ENCODE measurements around the gene TLE4.
"Not testable (repeated sequence)": the region's sequence is repeated elsewhere in the genome, so short reads cannot be mapped to it uniquely, and the experiment has no call there.

TLE4 gene

GRCh38 chr9:79629721-79630120 is 58.0 kb downstream of the TLE4 start:
- TF ChIP-seq ZNF274 (IDR thresholded peaks at IDR 0.05; ENCODE audit: low read depth, low read length) = no peak
- H3K4me3 ChIP-seq (ENCODE audit: low read length) = no peak overlapping the region

- no peak for TF ChIP-seq ZNF274 (IDR thresholded peaks at IDR 0.05; ENCODE audit: low read depth, low read length)
Measured at GRCh38 chr9:79630521-79631403, 59.0 kb downstream of the TLE4 start.

GRCh38 chr9:79632060-79632459 is 60.3 kb downstream of the TLE4 start:
- TF ChIP-seq ZNF274 (IDR thresholded peaks at IDR 0.05; ENCODE audit: low read depth, low read length) = no peak
- H3K4me3 ChIP-seq (ENCODE audit: low read length) = no peak overlapping the region

More at GRCh38 chr9:79630521-79631403, 59.0 kb downstream of the TLE4 start:
- H3K4me3 ChIP-seq (ENCODE audit: low read length) = no peak overlapping the region; the same call in 1 of the 2 replicates

- no peak for TF ChIP-seq ZNF274 (IDR thresholded peaks at IDR 0.05; ENCODE audit: low read depth, low read length)
- H3K4me3 ChIP-seq (ENCODE audit: low read length) = no peak overlapping the region
Measured at GRCh38 chr9:79632705-79633104, 60.9 kb downstream of the TLE4 start.

- H3K4me3 ChIP-seq (ENCODE audit: low read length) = no peak overlapping the region
- no peak for TF ChIP-seq ZNF274 (IDR thresholded peaks at IDR 0.05; ENCODE audit: low read depth, low read length)
Measured at GRCh38 chr9:79633558-79633957, 61.8 kb downstream of the TLE4 start.

- TF ChIP-seq ZNF274 (IDR thresholded peaks at IDR 0.05; ENCODE audit: low read depth, low read length) = no peak
- H3K4me3 ChIP-seq (ENCODE audit: low read length) = no peak overlapping the region
Measured at GRCh38 chr9:79637177-79637925, 65.6 kb downstream of the TLE4 start.

GRCh38 chr9:79638806-79639205 is 67.0 kb downstream of the TLE4 start:
- H3K4me3 ChIP-seq (ENCODE audit: low read length) = no peak overlapping the region
- TF ChIP-seq ZNF274 (IDR thresholded peaks at IDR 0.05; ENCODE audit: low read depth, low read length) = no peak

- no peak for TF ChIP-seq ZNF274 (IDR thresholded peaks at IDR 0.05; ENCODE audit: low read depth, low read length)
- no peak overlapping the region for H3K4me3 ChIP-seq (ENCODE audit: low read length)
Measured at GRCh38 chr9:79639354-79639753, 67.6 kb downstream of the TLE4 start.

- not testable (repeated sequence) for H3K4me3 ChIP-seq (ENCODE audit: low read length)
Measured at GRCh38 chr9:79640067-79640466, 68.3 kb downstream of the TLE4 start.

- TF ChIP-seq ZNF274 (IDR thresholded peaks at IDR 0.05; ENCODE audit: low read depth, low read length) = no peak
- no peak overlapping the region for H3K4me3 ChIP-seq (ENCODE audit: low read length)
Measured at GRCh38 chr9:79641070-79641469, 69.3 kb downstream of the TLE4 start.

GRCh38 chr9:79642671-79643070 is 70.9 kb downstream of the TLE4 start:
- TF ChIP-seq ZNF274 (IDR thresholded peaks at IDR 0.05; ENCODE audit: low read depth, low read length) = no peak
- H3K4me3 ChIP-seq (ENCODE audit: low read length) = no peak overlapping the region

- TF ChIP-seq ZNF274 (IDR thresholded peaks at IDR 0.05; ENCODE audit: low read depth, low read length) = no peak
- H3K4me3 ChIP-seq (ENCODE audit: low read length) = no peak overlapping the region
Measured at GRCh38 chr9:79644048-79644447, 72.3 kb downstream of the TLE4 start.

GRCh38 chr9:79644601-79645000 is 72.8 kb downstream of the TLE4 start:
- no peak overlapping the region for H3K4me3 ChIP-seq (ENCODE audit: low read length)
- TF ChIP-seq ZNF274 (IDR thresholded peaks at IDR 0.05; ENCODE audit: low read depth, low read length) = no peak

- no peak overlapping the region for H3K4me3 ChIP-seq (ENCODE audit: low read length)
- TF ChIP-seq ZNF274 (IDR thresholded peaks at IDR 0.05; ENCODE audit: low read depth, low read length) = no peak
Measured at GRCh38 chr9:79645110-79645509, 73.3 kb downstream of the TLE4 start.

- no peak overlapping the region for H3K4me3 ChIP-seq (ENCODE audit: low read length)
- no peak for TF ChIP-seq ZNF274 (IDR thresholded peaks at IDR 0.05; ENCODE audit: low read depth, low read length)
Measured at GRCh38 chr9:79646096-79646495, 74.3 kb downstream of the TLE4 start.
